OCI-LY3 (cell line): ENCODE measurements around the gene BTBD1.

Source experiments
- EZH2phosphoT487 ChIP-seq: fragments of 200-600 bp; shearing (Covaris generic); IDR thresholded peaks from 2 replicates; pipeline ENCODE4 v1.6.1; 2018; ENCODE audit warnings: antibody characterized with exemption, mixed run types, low read depth
- TF ChIP-seq, protein P1 (sequence below): fragments of 200-600, 300-600 bp; sonication (generic); IDR thresholded peaks from 2 replicates; pipeline ENCODE4 v1.5.1; 2014; ENCODE audit warnings: antibody characterized with exemption, low read length, low read depth

DNA sequence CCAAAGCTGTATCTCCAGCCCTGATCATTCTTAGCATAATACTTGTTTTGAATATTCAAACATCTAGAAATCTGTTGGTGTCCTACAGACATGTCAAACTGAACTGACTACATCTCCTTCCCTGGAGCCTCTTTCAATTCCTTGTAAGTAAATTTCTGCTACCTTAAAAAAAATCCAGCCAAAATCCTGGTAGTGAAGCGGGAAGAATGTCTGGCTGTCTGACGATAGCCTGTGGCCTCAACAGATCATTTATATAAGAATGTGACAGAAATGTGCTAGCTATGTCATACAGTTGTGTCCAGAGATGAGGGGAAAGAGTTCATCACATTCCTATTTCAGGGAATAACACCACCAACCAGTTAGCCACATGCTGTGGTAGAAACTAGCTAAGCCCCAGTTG, 21.8 kb upstream of the BTBD1 start:
- TF ChIP-seq, protein P1, sequence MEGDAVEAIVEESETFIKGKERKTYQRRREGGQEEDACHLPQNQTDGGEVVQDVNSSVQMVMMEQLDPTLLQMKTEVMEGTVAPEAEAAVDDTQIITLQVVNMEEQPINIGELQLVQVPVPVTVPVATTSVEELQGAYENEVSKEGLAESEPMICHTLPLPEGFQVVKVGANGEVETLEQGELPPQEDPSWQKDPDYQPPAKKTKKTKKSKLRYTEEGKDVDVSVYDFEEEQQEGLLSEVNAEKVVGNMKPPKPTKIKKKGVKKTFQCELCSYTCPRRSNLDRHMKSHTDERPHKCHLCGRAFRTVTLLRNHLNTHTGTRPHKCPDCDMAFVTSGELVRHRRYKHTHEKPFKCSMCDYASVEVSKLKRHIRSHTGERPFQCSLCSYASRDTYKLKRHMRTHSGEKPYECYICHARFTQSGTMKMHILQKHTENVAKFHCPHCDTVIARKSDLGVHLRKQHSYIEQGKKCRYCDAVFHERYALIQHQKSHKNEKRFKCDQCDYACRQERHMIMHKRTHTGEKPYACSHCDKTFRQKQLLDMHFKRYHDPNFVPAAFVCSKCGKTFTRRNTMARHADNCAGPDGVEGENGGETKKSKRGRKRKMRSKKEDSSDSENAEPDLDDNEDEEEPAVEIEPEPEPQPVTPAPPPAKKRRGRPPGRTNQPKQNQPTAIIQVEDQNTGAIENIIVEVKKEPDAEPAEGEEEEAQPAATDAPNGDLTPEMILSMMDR, result no peak
- TF ChIP-seq EZH2phosphoT487, result no peak
